Measurements from ENCODE around the gene CCDC187.

DNA sequence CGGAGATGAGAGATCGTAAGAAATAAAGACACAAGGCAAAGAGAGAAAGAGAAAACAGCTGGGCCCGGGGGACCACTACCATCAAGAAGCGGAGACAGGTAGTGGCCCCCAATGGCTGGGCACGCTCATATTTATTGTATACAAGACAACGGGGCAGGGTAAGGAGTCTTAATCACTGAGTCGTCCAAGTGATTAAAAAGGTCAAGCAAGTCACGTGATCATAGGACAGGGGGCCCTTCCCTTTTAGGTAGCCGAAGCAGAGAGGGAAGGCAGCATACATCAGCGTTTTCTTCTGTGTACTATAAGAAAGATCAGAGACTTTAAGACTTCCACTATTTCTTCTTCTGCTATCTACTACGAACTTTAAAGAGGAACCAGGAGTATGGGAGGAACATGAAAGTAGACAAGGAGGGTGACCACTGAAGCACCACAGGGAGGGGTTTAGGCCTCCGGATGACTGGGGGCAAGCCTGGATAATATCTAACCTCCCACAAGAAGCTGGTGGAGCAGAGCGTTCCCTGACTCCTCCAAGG, 33.7 kb downstream of the CCDC187 start:
- TF ChIP-seq, protein P1, sequence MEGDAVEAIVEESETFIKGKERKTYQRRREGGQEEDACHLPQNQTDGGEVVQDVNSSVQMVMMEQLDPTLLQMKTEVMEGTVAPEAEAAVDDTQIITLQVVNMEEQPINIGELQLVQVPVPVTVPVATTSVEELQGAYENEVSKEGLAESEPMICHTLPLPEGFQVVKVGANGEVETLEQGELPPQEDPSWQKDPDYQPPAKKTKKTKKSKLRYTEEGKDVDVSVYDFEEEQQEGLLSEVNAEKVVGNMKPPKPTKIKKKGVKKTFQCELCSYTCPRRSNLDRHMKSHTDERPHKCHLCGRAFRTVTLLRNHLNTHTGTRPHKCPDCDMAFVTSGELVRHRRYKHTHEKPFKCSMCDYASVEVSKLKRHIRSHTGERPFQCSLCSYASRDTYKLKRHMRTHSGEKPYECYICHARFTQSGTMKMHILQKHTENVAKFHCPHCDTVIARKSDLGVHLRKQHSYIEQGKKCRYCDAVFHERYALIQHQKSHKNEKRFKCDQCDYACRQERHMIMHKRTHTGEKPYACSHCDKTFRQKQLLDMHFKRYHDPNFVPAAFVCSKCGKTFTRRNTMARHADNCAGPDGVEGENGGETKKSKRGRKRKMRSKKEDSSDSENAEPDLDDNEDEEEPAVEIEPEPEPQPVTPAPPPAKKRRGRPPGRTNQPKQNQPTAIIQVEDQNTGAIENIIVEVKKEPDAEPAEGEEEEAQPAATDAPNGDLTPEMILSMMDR (IDR thresholded peaks at IDR 0.05), result no peak
- TF ChIP-seq EP300 (IDR thresholded peaks at IDR 0.05), result no peak
- TF ChIP-seq POLR2A (IDR thresholded peaks at IDR 0.05), result no peak

Data from tibial nerve (tissue), 4 donors.